ENCODE results near the gene FARP2.
"Not testable (repeated sequence)": the region's sequence is repeated elsewhere in the genome, so short reads cannot be mapped to it uniquely, and the experiment has no call there.

The FARP2 gene, protein sequence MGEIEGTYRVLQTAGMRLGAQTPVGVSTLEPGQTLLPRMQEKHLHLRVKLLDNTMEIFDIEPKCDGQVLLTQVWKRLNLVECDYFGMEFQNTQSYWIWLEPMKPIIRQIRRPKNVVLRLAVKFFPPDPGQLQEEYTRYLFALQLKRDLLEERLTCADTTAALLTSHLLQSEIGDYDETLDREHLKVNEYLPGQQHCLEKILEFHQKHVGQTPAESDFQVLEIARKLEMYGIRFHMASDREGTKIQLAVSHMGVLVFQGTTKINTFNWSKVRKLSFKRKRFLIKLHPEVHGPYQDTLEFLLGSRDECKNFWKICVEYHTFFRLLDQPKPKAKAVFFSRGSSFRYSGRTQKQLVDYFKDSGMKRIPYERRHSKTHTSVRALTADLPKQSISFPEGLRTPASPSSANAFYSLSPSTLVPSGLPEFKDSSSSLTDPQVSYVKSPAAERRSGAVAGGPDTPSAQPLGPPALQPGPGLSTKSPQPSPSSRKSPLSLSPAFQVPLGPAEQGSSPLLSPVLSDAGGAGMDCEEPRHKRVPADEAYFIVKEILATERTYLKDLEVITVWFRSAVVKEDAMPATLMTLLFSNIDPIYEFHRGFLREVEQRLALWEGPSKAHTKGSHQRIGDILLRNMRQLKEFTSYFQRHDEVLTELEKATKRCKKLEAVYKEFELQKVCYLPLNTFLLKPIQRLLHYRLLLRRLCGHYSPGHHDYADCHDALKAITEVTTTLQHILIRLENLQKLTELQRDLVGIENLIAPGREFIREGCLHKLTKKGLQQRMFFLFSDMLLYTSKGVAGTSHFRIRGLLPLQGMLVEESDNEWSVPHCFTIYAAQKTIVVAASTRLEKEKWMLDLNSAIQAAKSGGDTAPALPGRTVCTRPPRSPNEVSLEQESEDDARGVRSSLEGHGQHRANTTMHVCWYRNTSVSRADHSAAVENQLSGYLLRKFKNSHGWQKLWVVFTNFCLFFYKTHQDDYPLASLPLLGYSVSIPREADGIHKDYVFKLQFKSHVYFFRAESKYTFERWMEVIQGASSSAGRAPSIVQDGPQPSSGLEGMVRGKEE

DNA sequence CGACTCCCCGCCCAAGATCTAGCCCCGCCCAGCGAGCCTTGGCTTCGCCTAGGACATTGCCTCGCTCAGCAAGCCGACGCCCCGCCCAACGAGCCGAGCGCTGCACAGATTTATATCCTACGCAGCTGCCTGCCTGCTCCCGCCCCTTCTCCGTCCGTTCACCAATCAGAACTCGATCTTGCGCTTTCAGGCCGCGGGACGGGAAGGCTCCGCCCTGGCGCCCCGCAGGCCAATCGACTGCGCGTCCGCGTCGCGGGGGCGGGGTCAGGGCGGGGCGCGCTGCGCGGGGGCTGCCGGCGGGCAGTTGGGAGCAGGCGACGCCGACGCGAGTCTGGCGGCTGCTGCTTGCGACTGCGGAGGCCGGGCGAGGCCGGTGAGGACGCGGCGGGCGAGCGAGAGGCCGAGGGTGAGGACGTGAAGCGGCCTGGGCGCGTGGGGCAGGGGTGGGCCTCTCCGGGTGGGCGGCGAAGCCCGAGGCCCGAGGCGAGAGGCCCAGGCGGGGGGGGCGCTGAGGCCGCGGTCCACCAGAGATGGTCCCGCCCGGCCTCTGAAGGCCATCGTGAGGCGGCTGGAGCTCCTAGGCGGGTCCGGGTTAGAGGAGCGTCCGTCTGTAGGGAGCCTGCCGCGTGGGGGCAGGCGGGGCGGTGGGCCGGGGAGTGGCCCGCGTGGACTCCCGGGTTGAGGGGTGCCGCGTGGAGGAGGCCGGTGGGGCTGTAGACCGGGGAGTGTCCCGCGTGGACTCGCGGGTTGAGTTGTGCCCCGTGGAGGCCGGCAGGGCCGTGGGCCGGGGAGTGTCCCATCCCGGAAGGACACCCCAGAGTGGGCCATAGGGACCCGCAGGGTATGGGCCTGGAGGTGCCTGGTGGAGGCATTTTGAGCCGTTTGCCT is at the start of gene FARP2:
TSS of gene FARP2 (plus strand) at position 303 of the 888 bp plus-strand sequence. CDS start 16,823 bp downstream, outside the sequence.
- DNase-seq: peak; percentile 96

DNA sequence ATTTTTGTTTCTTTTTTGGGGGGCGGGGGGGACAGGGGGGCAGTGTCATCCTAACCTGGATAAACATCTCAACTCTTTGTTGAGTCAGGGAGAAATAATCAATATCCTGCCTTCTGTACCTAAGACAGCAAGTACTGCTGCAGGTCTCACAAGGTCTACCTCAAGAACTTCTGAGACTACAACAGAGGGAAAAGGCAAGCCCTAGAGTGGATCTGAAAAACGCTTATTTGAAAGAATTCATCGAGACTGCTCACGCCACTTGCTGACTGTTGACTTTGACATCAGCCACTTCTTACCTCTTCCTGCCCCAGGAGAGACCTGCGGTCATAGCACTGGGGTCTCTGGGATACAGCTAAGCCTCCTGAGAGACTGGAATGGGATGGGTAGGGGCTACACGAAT is 49.0 kb upstream of the FARP2 start:
- no peak for DNase-seq

DNA sequence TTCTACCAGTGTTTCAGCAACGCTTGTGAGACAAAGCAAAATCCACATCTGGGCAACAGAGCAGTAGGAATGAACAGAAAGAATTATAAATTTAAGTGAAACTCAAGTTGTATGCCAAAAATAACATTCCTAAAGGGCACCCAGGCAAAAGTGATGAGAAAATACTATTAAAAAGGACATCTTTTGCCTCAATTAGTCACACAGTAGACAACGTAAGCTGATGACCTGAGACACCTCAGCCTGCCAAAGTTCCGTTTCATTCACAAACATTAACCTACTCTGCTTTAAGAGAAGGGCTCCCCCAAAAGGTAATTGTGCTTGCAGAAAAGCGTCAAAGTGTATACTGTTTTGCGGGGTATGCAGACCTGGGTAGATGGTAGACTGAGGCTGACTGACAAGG is 47.8 kb upstream of the FARP2 start:
- DNase-seq: no peak

DNA sequence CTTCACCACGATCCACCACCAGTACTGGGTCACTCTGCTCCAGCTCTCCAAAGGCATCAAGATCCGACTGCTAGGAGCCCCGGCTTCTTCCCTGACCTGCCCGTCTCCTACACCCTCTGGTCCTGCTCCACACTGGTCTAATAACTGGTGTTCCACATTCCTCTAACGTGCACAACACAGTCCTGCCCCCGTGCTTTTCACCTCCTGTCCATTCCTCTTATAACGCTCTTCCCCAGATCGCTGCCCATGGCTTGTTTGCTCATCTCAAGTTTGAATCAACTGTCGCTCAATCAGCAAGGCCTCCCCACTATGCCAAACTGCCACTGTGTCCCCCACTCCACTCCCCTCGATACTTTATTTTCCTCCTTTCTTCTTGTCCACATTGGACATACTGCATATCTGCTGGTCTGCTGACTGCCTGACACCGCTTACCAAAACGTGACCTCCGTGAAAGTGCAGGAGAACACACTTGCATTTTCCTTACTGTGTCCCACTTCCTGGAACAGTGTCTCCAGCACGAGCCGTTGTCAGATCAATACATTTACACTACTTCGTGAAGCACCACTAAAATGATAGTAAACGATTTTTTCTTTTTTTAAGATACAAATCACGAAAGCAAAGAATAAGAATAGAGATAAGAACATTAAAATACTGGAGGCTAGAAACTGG is 47.1 kb upstream of the FARP2 start:
- no peak for DNase-seq

DNA sequence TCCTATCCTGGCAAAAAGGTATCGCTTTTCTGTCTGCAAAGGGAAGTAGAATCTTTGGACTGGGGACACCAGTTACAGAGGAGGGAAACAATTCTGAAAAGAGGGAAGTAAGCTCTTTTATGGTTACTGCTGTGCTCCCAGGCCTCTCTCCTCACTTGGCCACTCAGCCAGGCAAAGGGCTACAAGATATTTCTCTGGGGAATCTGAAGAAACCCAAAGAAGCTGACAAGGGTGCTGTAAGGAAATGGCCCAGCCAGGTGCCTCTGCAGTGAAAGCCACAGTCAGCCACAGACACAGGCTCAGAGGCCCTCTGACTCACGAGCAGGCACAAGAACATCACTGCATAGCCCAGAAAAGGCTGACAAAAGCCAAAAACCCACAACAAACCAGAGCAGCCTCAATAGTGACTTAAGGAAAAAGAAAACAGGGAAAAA is 46.4 kb upstream of the FARP2 start:
- DNase-seq: no peak

DNA sequence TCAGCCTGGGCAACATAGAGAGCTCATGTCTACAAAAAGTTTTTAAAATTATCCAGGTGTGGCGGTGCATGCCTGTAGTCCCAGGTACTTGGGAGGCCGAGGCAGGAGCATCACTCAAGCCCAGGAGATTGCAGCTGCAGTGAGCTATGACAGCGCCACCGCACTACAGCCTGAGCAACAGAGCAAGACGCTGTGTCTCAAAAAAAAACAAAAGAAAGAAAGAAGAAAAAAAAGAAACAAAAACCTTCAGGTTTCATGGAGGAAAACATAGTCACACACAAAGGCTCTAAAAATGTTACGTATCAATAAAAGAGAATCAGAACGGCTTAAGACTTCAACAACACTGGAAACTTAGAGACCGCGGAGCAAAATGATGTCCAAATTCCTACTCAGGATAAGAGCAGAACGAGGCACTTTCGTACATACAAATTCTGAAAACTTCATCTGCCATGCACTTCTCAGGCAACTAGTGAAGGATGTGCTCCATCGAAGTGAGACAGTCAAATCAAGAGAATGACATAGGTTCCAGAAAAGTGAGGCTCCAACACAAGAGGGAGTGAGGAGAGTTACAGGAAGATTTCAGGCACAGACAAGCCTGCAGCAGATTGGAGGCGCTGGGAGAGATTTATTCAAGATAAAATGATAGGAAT is 45.0 kb upstream of the FARP2 start:
- no peak for DNase-seq

DNA sequence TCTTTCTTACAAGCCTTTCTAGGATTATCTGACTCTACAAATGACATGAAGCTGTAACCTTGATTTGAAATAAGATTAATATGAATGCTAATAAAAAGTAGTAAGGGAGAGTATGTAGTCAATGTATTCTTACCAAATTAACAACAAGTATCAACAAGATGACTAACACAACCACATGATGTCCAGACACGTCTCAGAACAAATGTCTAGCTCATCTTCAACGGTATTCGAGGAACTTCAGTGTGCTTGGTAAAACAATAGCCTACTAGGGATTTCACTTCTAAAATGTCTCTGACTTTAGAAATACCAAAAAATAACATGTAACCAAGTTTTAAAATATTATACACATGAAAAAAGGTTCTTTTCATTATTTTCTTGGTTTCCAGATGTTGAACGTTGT is 44.0 kb upstream of the FARP2 start:
- no peak for DNase-seq

DNA sequence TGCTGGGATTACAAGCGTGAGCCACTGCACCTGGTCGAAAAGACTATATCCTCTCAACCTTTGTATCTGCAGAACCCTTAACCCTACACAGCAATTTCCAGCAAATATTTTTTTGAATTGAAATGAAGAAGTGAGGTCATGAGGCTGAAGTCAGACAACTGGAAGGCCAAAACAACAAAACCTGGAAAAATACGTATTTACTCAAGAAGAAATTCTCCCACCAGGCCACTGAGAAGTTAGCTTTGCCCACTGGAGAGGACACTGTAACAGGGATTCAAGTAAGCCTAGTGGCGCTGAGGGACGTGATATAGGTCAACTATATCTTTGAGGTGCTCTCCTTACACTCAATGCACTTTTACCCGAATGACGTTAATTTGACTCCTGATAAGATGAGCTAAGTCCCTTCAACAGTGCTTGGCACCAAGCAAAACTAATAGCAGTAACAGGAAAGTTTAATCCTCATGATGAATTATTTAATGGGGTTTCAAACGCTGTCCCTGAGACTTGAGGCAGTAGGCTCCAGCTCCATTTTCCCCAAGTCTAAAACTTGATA is 42.5 kb upstream of the FARP2 start:
- no peak for DNase-seq

DNA sequence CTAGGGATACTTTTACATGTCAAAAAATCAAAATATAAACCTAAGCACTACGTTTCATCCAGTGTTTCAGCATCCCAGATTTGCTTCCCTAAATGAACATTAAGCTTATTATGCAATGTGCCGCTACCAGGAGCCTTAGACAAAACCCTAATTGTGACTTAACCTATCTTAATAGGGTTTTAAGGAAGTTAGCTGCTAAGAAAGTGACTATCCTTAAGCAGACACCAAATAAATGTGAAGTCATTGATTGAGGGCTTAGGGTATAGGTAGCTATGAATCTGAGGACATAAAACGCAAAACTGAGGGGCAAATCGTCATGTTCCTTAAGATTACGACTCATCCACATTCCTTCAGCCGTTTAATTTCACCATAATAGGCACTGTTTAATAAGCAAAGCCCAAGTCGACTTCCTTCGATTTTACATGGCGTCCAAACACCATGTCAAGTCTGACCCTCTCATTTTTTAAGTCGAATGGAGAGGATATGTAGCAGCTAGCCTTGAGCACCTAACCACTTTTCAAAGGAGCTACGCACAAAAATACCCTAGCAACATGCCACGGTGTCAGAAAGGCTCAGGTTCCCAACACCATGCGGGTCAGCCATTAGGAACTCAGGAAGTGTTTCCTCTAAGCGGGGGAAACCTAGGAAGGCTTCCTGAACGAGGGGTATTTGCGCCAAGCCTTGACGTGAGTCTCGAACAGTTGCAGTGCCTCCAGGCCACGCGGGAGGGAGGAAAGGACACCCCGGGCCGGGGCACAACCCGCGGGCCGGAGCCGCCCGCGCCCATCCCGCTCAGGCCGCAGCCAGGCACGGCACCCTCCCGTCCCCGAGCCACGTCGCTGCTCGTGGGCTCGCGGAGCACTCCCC is 41.6 kb upstream of the FARP2 start:
- no peak for DNase-seq

DNA sequence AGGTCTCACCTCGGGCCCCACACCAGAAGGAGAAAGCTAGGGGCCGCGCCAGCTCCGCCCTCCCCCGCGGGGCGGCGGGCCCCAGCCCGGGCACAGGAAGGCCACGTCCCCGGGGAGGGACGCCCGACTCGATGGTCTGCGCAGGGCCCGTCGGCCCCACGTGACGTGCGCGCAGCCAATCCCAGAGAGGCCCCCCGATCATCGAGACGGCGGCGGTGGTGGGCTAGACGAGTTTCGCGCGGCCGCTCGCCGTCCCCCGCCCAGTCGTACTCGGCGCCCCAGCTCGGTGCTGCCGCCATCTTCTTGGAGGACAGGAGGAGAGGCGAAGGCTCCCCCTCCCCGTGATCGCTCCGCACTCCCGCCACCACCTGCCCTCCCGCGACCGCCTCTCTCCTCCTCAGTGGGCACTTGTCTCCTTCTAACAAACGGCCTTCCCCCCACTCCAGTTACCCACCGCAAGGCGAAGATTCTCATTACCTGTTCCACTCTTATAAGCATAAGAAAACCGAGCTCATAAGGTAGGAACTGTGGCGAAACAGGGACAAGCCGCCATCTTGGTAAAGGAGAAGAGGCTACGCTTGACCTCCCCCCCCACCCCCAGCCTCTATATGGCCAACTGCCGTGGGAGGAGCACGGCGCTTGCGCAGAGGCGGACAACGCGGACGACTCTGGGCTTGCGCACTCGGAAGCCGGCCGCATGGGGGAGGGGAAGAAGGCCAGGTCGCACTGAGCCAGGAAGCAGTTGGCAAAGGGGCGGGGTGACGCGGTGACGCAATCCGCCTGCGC is 40.8 kb upstream of the FARP2 start, which contains the start of gene HDLBP:
TSS of gene HDLBP (minus strand) at position 580 of the 786 bp plus-strand sequence. CDS start 48,803 bp downstream, outside the sequence.
- DNase-seq: peak; percentile 97

DNA sequence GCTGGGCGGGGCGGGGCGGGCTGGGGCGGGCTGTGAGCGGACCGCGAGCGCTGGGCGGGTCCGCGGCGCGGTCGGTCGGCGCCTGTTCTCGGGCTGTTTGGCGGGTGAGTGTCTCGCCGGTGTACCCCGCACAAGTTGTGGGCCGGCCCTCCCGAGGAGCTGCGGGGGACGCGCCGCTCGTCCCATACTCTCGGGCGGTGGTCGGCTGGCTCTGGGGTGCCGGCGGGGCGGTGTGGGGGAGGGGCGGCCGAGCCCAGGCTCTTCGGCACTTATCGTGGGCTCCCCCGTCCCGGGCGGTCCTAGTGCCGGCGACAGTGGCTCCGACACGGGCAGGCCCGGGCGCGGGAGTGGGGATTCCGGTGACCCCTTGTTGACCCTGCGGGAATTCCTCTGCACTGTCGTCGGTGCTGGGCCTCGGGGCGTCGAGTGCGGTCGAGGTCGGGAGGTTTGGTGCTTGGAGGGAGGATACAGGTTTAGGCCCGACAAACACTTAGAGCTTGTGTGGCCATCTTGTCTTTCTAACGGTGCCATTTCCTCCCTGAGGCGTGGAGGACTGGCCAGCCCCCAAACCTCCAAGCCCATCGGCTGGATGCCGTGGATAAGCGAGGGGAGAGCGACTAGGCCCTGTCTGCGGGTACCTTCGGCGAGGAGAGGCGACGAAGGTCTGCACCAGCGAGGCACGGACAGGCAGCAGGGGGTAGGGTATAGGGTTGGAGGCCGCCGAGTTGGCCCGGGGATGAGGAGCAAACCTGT is 40.0 kb upstream of the FARP2 start, which contains the start of gene SEPTIN2:
TSS of gene SEPTIN2 (plus strand) at position 47 of the 753 bp plus-strand sequence. CDS start 8,308 bp downstream, outside the sequence.
- DNase-seq: peak; percentile 77

DNA sequence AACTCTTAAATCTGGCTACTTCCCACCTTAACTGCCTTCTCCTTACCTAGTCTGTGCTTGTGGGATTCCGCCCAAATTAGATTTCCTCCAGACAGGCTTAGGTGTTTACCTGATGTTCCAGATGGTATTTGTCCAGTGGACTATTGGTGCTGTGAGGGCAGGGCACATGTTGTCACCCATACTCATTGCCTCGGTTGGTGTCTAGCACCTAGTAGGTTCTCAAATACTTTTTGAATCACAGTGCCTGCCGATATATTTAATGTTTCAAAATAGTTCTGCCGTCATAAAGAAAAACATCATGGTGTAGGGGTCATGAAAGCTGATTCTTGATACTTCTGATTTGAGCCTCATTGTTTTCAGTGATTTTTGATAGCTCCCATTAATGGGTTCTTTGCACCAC is 39.3 kb upstream of the FARP2 start:
- DNase-seq: no peak

DNA sequence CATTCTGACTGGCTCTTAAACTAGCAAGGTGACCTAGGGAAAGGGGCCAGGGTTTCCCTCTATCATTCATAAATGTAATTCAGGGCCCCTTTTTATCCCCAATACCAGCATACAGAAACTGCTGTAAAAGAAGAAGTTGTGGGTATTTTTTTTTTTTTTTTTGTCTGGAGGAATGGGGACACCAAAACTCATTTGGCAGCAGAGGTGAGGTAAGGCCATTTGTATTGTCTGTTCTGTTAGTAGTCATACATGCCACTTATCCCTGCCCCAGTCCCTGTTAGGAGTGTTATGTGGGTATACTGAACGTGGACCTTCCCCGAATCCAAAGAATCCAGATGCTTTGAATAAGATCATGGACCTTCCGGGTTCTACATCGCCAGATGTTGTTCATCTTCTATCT is 38.7 kb upstream of the FARP2 start:
- no peak for DNase-seq

DNA sequence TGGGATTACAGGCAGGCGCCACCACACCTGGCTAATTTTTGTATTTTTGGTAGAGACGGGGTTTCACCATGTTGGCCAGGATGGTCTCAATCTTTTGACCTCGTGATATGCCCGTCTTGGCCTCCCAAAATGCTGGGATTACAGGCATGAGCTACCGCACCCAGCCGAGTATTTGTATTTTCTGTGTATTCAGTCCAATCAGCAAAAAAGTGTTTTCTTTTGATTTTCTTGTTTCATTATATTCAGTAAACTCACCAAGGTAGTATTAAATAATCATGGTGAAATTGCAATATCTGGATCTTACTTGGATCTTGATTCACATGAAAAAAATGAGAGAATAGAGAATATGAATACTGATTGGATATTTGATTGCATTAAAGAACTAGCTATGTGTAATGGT is 37.3 kb upstream of the FARP2 start:
- DNase-seq: not testable (repeated sequence)

DNA sequence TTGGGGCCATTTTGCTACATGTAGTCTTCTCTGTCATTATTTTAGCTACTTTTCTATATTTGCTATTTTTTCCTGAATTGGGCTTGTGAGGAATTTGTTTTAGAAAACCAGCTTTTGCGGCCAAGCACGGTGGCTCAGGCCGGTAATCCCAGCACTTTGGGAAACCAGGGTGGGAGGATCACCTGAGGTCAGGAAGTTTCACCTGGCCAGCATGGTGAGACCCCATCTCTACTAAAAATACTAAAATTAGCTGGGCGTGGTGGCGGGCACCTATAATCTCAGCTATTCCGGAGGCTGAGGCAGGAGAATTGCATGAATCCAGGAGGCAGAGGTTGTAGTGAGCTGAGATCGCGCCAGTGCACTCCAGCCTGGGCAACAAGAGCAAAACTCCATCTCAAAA is 35.7 kb upstream of the FARP2 start:
- no peak for DNase-seq

DNA sequence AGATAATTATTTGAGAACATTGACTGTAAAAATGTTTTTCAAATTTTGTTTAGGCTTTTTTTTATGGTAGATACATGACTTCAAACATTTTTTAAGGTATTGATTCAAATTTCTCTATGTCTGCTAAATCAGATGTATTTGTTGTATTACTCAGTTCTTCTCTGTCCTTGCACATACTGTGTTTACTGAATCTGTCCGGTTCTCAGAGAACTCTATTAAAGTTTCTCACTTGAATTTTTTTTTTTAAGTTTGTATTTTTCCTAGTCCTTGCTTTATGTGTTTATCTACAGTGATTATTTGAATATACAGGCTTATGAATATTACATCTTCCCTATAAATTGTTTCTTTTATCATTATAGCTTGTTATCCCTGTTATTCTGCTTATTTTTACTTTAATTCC is 35.1 kb upstream of the FARP2 start:
- DNase-seq: no peak

DNA sequence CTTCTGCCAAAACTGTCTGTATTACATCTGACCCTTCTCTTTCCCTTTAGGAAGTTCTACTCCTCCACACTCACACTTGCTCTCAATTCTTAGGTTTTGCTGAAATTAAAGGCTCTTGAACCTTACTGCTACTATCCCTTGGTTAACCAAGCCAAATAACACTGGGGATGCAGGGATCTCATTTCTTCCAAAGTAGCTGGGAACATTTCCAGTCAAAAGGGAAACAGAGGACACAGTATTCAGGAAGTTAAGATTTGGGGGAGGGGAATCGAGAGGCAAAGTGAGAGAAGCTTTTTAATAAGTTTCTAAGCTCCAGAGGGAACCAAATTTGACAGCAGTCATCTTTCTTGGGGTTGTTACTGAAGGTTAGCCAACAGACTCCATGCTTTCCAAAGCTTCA is 34.2 kb upstream of the FARP2 start:
- DNase-seq: no peak

DNA sequence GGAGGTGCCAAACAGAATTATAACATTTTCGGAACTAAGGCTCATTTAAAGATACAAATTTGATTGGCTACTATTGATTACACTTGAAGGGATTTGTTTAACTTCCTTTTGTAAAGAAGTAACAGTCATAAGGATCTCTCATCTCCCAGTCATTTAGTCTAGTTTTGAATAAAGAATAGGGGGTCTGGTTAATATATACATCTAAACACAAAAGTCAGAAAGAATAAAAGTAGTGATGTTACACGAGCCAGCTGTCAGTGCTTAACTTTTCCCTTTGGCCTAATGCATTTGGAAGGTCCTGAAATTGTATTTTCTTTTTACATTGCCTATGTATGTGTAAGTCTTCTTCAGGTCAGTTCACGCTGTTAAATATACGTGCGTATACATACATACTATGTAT is 32.3 kb upstream of the FARP2 start:
- DNase-seq: no peak

All from T1000 (cell line).